ENCODE data around the gene GOLGA5. TPM values are rescaled to one million over a fixed set of nuclear protein-coding genes. Genes with fewer than 3 reads are reported as not detected.

The GOLGA5 gene
- total RNA-seq, 1 experiment from 2014 or later: 23.5 TPM

DNA sequence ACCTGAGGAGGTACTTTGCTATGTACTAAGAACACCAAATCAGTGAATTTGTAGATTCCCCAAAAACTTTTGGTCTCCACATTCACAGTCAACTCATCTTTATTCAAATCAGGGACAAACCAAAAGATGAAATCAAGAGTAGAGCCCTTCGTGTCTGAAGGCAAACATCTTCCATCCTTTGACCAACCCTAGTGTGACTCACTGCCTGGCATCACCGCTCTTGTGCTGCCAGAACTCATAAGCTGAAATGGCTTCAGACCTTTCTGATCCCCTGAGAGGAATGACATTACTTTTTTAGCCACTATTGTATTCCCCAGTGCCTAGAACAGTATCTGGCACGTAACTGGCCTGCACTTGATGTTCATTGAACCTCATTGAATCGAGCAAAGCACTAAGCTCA is 50.1 kb downstream of the GOLGA5 start:
- H3K9me2 ChIP-seq (replicated peaks; ENCODE audit: low read length): no peaks in the 10 kb centered on the region
- no peak overlapping the region for H3K4me3 ChIP-seq (ENCODE audit: low read length)
- no peaks in the 10 kb centered on the region for H3F3A ChIP-seq (ENCODE audit: low read length, unreplicated experiment)
- no TSS peak for BruUV-seq (replicated peaks)
- peak; percentile 70 for ATAC-seq
- H4K20me1 ChIP-seq (ENCODE audit: low read length): no peaks in the 10 kb centered on the region
- peak; percentile 39 for DNase-seq
- H3K27me3 ChIP-seq (ENCODE audit: low read length): no peaks in the 10 kb centered on the region
- no peak overlapping the region for H3K4me2 ChIP-seq (ENCODE audit: low read length)
- H3K4me1 ChIP-seq (ENCODE audit: insufficient read depth, low read length): no peaks in the 10 kb centered on the region; the same call in 1 of the 2 replicates
- POLR2A ChIA-PET (ENCODE audit: unreplicated experiment): no interaction called here
- TF ChIP-seq EZH2phosphoT487 (IDR thresholded peaks at IDR 0.05; ENCODE audit: borderline replicate concordance, low read length) (no peak), EZH2 (IDR thresholded peaks at IDR 0.05; ENCODE audit: low read length, unreplicated experiment) (no peak)
- TF ChIP-seq, protein P1, sequence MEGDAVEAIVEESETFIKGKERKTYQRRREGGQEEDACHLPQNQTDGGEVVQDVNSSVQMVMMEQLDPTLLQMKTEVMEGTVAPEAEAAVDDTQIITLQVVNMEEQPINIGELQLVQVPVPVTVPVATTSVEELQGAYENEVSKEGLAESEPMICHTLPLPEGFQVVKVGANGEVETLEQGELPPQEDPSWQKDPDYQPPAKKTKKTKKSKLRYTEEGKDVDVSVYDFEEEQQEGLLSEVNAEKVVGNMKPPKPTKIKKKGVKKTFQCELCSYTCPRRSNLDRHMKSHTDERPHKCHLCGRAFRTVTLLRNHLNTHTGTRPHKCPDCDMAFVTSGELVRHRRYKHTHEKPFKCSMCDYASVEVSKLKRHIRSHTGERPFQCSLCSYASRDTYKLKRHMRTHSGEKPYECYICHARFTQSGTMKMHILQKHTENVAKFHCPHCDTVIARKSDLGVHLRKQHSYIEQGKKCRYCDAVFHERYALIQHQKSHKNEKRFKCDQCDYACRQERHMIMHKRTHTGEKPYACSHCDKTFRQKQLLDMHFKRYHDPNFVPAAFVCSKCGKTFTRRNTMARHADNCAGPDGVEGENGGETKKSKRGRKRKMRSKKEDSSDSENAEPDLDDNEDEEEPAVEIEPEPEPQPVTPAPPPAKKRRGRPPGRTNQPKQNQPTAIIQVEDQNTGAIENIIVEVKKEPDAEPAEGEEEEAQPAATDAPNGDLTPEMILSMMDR (conservative IDR thresholded peaks at IDR 0.05; ENCODE audit: low read depth, low read length): no peak
- intact Hi-C loops (cut with micrococcal nuclease): no loop called here
- CTCF ChIA-PET: no interaction called here
- H3K9me3 ChIP-seq (ENCODE audit: low read length): no peaks in the 10 kb centered on the region
- H2AFZ ChIP-seq (ENCODE audit: low read length): no peak overlapping the region
- no peak overlapping the region for H3K27ac ChIP-seq (ENCODE audit: low read length)
- no peak overlapping the region for H3K9ac ChIP-seq (ENCODE audit: low read length)
- peaks cover 11% of the 10 kb centered on the region; the same call in 1 of the 2 replicates for H3K36me3 ChIP-seq (ENCODE audit: low read depth, low read length)
- H3K79me2 ChIP-seq (ENCODE audit: low read length): no peaks in the 10 kb centered on the region

- H4K20me1 ChIP-seq (ENCODE audit: low read length): no peaks in the 10 kb centered on the region
- H3K27me3 ChIP-seq (ENCODE audit: low read length): no peaks in the 10 kb centered on the region
- intact Hi-C loops (cut with micrococcal nuclease): no loop called here
- no TSS peak for BruUV-seq (replicated peaks)
- ChIA-PET CTCF (no interaction called here), POLR2A (ENCODE audit: unreplicated experiment) (no interaction called here)
- no peak overlapping the region for H3K4me2 ChIP-seq (ENCODE audit: low read length)
- no peak overlapping the region for H3K27ac ChIP-seq (ENCODE audit: low read length)
- H3K4me3 ChIP-seq (ENCODE audit: low read length): no peak overlapping the region
- H3K9me2 ChIP-seq (replicated peaks; ENCODE audit: low read length): no peaks in the 10 kb centered on the region
- peak; percentile 52 for ATAC-seq
- no peaks in the 10 kb centered on the region for H3F3A ChIP-seq (ENCODE audit: low read length, unreplicated experiment)
- 0 out of 2 replicates have a peak, but pooled peaks cover under 1% of the 10 kb centered on the region for H3K36me3 ChIP-seq (ENCODE audit: low read depth, low read length)
- no peaks in the 10 kb centered on the region; the same call in 1 of the 2 replicates for H3K4me1 ChIP-seq (ENCODE audit: insufficient read depth, low read length)
- TF ChIP-seq EZH2phosphoT487 (IDR thresholded peaks at IDR 0.05; ENCODE audit: borderline replicate concordance, low read length) (no peak), EZH2 (IDR thresholded peaks at IDR 0.05; ENCODE audit: low read length, unreplicated experiment) (no peak)
- TF ChIP-seq, protein P1 (conservative IDR thresholded peaks at IDR 0.05; ENCODE audit: low read depth, low read length): no peak
- no peaks in the 10 kb centered on the region for H3K79me2 ChIP-seq (ENCODE audit: low read length)
- H2AFZ ChIP-seq (ENCODE audit: low read length): no peak overlapping the region
- no peaks in the 10 kb centered on the region for H3K9me3 ChIP-seq (ENCODE audit: low read length)
- peak; percentile 46 for DNase-seq
- H3K9ac ChIP-seq (ENCODE audit: low read length): no peak overlapping the region
These were observed 52.2 kb downstream of the GOLGA5 start for GRCh38 chr14:92846162-92846897.

DNA sequence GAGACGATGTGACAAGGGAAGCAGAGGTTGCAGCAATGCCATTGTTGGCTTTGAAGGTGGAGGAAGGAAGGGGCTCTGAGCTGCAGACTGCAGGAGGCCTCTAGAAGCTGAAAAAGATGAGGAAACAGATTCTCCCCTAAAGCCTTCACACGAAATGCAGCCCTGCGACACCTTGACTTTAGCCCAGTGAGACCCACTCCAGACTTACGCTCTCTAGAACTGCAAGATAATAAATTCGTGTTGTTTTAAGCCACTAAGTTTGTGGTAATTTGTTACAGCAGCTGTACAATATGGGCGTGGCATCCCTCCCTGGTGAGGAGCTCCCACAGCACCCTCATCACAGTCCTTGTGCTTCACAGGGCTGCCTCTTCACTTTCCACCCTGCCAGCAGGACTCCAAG is 53.2 kb downstream of the GOLGA5 start:
- Histone ChIP-seq H3F3A (ENCODE audit: low read length, unreplicated experiment) (no peaks in the 10 kb centered on the region), H4K20me1 (ENCODE audit: low read length) (no peaks in the 10 kb centered on the region), H2AFZ (ENCODE audit: low read length) (no peak overlapping the region), H3K27me3 (ENCODE audit: low read length) (no peaks in the 10 kb centered on the region), H3K9me3 (ENCODE audit: low read length) (no peaks in the 10 kb centered on the region), H3K4me2 (ENCODE audit: low read length) (no peak overlapping the region), H3K9ac (ENCODE audit: low read length) (no peak overlapping the region), H3K79me2 (ENCODE audit: low read length) (no peaks in the 10 kb centered on the region), H3K9me2 (replicated peaks; ENCODE audit: low read length) (no peaks in the 10 kb centered on the region), H3K4me1 (ENCODE audit: insufficient read depth, low read length) (no peaks in the 10 kb centered on the region; the same call in 1 of the 2 replicates), H3K36me3 (ENCODE audit: low read depth, low read length) (no peaks in the 10 kb centered on the region), H3K4me3 (ENCODE audit: low read length) (no peak overlapping the region), H3K27ac (ENCODE audit: low read length) (no peak overlapping the region)
- TF ChIP-seq EZH2phosphoT487 (IDR thresholded peaks at IDR 0.05; ENCODE audit: borderline replicate concordance, low read length) (no peak), EZH2 (IDR thresholded peaks at IDR 0.05; ENCODE audit: low read length, unreplicated experiment) (no peak)
- TF ChIP-seq, protein P1 (conservative IDR thresholded peaks at IDR 0.05; ENCODE audit: low read depth, low read length): no peak
- BruUV-seq (replicated peaks): no TSS peak
- ATAC-seq (no peak), DNase-seq (no peak)
- ChIA-PET CTCF (no interaction called here), POLR2A (ENCODE audit: unreplicated experiment) (no interaction called here)
- intact Hi-C loops (cut with micrococcal nuclease): no loop called here

Data from PC-3 (cell line).